Measurements from ENCODE around the gene SEC63.

DNA sequence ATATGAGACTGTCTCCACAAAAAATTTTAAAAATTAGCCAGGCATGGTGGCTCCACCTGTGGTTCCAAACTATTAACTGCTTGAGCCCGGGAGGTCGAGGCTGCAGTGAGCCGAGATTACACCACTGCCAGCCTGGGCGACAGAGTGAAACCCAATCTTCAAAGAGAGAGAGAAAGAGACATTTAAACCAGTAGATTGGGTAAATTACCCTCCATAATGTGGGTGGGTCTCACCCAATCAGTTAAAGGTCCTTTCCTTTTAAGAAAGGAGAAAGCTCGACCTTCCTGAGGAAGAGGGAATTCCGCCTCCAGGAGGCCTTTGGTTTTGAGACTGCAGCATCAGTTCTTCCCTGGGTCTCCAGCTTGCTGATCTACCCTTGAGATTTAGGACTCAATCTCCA lies 108.7 kb downstream of the SEC63 start:
- no peak for TF ChIP-seq POLR2A (IDR thresholded peaks at IDR 0.05)
- TF ChIP-seq, protein P1, sequence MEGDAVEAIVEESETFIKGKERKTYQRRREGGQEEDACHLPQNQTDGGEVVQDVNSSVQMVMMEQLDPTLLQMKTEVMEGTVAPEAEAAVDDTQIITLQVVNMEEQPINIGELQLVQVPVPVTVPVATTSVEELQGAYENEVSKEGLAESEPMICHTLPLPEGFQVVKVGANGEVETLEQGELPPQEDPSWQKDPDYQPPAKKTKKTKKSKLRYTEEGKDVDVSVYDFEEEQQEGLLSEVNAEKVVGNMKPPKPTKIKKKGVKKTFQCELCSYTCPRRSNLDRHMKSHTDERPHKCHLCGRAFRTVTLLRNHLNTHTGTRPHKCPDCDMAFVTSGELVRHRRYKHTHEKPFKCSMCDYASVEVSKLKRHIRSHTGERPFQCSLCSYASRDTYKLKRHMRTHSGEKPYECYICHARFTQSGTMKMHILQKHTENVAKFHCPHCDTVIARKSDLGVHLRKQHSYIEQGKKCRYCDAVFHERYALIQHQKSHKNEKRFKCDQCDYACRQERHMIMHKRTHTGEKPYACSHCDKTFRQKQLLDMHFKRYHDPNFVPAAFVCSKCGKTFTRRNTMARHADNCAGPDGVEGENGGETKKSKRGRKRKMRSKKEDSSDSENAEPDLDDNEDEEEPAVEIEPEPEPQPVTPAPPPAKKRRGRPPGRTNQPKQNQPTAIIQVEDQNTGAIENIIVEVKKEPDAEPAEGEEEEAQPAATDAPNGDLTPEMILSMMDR (IDR thresholded peaks at IDR 0.05): no peak

Measured in stomach (tissue), 4 donors.